ENCODE results near the gene PGC.

Gene PGC

DNA sequence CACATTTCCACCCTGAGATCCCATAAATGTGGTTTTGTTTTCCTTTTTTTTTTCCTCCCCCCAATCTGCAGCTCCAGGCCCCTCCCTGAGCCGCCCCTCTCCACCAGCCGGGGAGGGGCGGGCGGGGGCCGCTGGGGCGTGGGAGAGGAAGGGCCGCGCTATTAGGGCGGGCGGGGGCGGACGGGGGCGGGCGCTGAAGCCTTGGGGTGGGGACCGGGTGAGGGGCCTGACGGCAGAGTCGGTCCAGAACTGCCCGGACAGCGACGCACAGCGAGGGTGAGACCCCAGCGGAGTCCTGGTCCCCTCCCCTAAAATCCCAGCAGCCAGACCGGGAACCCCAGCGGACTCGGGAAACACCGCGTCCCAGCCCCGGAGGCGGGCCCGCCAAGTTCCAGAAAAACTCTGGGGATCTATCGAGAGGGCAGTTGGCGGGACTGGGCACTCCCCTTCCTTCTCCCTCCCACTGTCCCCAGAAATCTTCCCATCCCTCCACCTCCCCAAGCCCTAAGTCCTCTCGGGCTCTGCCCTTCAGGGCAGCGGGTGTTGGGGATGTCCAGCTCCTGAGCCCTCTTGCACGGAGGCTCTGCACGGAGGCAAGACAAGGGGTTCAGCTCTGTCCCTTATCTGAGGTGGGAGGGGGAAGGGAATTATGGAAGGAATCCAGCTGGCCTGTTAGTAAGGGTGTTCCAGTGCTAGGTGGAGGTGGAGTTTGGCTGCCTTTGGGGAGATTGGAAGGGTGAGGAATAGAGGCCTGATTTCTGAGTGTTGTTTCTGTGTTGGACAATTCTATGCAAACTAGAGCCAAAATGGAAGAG is 33.6 kb upstream of the PGC start, which contains the start of gene PRICKLE4:
Gene PRICKLE4 (plus strand): TSS at position 232 of the 815 bp plus-strand sequence. CDS start 2,692 bp downstream, outside the sequence.
- peak within 1 kb of the TSS; percentile 46 for H3K27ac Mint-ChIP-seq

DNA sequence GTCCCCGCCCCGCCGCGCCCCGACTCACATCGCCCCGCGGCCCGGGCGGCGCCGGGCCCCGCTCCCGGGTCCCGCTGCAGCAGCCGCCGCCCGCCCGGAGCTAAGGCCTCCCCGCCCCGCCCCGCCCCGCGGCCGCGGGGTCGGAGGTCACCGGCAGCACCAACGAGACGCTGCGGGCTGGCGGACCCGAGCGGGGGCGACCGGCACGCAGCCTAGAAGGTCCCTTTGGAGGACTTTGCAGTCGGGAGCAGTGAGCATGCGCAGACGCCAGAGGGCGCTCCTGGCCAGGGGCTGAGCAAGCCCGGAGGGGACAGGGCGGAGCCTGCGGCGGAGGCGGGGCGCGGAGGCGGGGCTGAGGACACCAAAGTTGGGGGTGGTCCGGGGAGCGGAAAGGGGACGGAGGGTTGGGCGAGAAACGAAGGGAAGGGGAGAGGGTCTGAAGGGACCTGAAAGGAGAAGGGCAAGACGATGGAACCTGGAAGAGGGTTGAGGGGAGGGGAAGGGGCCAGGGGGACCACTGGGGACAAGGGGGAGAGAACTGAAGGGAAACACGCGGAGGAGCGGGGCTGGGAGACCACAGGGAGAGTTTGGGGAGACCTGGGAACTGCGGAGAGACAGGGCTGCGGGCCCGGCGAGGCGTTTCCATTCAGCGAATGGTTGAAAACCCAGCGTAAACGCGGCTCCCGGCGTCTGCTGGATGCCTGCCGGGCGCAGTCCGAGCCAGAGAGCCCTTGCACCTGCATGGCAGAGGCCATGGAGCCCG is 32.8 kb upstream of the PGC start, which contains the start of gene FRS3:
Gene FRS3 (minus strand): TSS at position 113 of the 763 bp plus-strand sequence. CDS start 2,913 bp downstream, outside the sequence.
- H3K27me3 Mint-ChIP-seq (ENCODE audit: low read depth) = peaks cover 7% of the 10 kb centered on the region
- no peaks in the 10 kb centered on the region for H3K9me3 Mint-ChIP-seq
- H3K4me1 Mint-ChIP-seq (ENCODE audit: low read depth) = peaks cover 12% of the 10 kb centered on the region
- peak within 1 kb of the TSS; percentile 65 for H3K27ac Mint-ChIP-seq
- peak; percentile 99 for DNase-seq (ENCODE audit: low spot score)
- H3K4me3 Mint-ChIP-seq = peak within 1 kb of the TSS; percentile 95
- H3K36me3 Mint-ChIP-seq (ENCODE audit: low read depth) = no peaks in the 10 kb centered on the region

More for the DNA sequence above, 33.6 kb upstream of the PGC start, which contains the start of gene PRICKLE4:
- H3K27me3 Mint-ChIP-seq (ENCODE audit: low read depth) = peaks cover 7% of the 10 kb centered on the region
- H3K9me3 Mint-ChIP-seq = no peaks in the 10 kb centered on the region
- DNase-seq (ENCODE audit: low spot score) = no peak
- H3K4me3 Mint-ChIP-seq = peak within 1 kb of the TSS; percentile 87
- H3K4me1 Mint-ChIP-seq (ENCODE audit: low read depth) = peaks cover 14% of the 10 kb centered on the region
- H3K36me3 Mint-ChIP-seq (ENCODE audit: low read depth) = no peaks in the 10 kb centered on the region

DNA sequence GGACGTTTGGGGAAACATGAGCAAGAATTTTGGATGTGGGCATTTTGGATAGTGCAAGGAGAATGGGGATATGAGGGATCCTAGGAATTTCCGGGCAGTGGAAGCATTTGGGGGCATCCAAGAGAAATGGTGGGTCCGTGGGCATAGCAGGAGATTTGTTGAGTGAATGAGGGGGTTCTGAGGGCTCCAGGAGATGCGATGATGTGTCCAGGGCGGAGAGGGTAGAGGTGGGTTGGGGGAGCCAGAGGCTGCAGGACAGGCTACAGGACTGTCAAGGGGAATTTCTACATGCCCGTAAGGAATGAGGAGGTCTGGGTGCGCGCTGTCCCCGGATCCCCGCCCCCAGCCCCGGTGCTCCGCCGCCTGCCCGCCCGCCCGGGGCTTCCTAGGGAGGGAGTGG is 32.1 kb upstream of the PGC start:
- H3K27me3 Mint-ChIP-seq (ENCODE audit: low read depth) = peaks cover 7% of the 10 kb centered on the region
- H3K4me1 Mint-ChIP-seq (ENCODE audit: low read depth) = peaks cover 9% of the 10 kb centered on the region
- H3K27ac Mint-ChIP-seq = peak overlapping the region; percentile 58
- no peaks in the 10 kb centered on the region for H3K9me3 Mint-ChIP-seq
- no peak for DNase-seq (ENCODE audit: low spot score)
- peak overlapping the region; percentile 95 for H3K4me3 Mint-ChIP-seq
- H3K36me3 Mint-ChIP-seq (ENCODE audit: low read depth) = no peaks in the 10 kb centered on the region

DNA sequence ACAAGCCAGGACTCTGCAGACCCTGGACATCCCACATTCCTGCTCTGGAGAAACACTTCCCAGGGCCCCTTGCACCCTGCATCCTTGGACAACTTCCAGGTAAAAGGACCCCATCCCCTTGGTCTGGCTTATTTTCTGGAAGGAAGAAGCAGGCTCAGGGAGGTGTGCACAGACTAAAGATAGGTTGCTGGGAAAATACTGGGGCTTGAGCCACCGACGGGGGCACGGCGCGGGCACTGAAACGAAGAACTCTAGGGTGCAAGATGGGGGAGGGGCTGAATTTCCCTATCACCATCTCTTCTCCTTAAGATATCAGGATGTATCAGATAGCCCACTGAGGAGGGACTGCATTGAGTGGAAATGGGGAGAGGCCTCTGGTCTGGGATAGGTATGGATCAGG is 31.7 kb upstream of the PGC start:
- peak overlapping the region; percentile 65 for H3K27ac Mint-ChIP-seq
- H3K36me3 Mint-ChIP-seq (ENCODE audit: low read depth) = no peaks in the 10 kb centered on the region
- peaks cover 7% of the 10 kb centered on the region for H3K27me3 Mint-ChIP-seq (ENCODE audit: low read depth)
- H3K4me1 Mint-ChIP-seq (ENCODE audit: low read depth) = peaks cover 9% of the 10 kb centered on the region
- no peak for DNase-seq (ENCODE audit: low spot score)
- peak overlapping the region; percentile 95 for H3K4me3 Mint-ChIP-seq
- no peaks in the 10 kb centered on the region for H3K9me3 Mint-ChIP-seq

DNA sequence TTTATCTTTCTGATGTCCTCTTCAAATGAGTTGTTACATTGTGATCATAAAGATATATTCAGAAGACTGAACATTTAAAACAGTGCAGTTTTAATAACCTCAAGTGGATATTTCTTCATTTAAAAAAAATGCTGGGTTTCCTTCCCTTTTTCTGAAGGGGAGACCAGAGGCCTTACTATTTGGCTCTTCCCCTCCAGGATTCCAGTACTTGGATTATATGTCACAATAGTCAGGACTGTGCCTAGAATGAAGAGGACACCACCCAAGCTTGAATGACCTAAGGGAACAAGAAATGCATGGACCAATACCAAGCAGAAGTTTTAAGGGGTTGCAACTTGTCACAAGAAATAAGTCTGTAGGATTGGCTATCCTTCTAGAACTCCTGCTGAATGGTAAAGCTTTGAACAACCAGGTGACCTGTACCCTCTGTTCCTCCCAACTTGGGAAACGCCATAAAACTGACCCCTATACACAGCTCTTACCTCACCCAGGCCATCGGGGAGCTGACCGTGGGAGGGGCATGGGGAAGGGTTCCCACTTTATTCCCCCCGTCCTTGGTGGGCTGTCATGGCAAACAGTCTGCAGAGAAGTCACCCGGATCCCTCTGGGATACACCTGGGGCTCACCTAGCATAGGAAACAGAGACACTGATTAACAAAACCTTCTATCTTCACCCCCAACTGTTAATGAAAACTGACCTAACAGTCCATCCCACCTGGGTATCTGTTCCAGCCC is 30.5 kb upstream of the PGC start:
- DNase-seq (ENCODE audit: low spot score) = no peak
- Mint-ChIP-seq H3K4me1 (ENCODE audit: low read depth) (peaks cover 9% of the 10 kb centered on the region), H3K27me3 (ENCODE audit: low read depth) (peaks cover 7% of the 10 kb centered on the region), H3K36me3 (ENCODE audit: low read depth) (no peaks in the 10 kb centered on the region), H3K9me3 (no peaks in the 10 kb centered on the region), H3K27ac (no peak overlapping the region), H3K4me3 (no peak overlapping the region)

DNA sequence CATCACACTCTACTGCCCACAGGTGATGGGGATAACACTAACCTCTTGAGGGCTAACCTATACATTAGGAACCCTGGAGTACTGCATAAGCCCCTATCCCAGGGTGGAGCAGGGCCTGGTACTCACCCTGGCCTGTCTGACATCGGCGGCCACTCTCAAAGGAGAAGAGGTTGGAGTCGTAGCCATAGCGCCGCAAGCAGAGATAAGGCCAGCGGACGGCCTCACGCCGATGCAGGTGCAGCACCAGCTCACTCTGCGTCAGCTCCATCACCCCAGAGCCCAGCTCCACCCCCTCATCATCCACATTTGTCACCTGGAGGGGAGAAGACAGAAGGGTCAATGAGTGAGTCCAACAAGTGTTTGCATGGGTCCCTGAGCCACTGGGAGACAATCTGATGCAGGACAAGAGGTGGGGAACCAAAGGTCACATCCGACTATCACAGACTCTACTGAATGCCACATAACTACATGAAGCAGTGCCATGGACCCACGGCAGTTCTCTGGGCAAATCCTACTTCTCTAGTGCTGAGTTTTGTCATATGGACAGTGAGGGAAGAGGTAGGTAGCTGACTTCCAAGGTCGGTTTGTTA is 28.2 kb upstream of the PGC start:
- H3K9me3 Mint-ChIP-seq = no peaks in the 10 kb centered on the region
- peaks cover 2% of the 10 kb centered on the region for H3K27me3 Mint-ChIP-seq (ENCODE audit: low read depth)
- DNase-seq (ENCODE audit: low spot score) = no peak
- no peak overlapping the region for H3K27ac Mint-ChIP-seq
- H3K4me1 Mint-ChIP-seq (ENCODE audit: low read depth) = peaks cover 5% of the 10 kb centered on the region
- peaks cover 7% of the 10 kb centered on the region for H3K36me3 Mint-ChIP-seq (ENCODE audit: low read depth)
- no peak overlapping the region for H3K4me3 Mint-ChIP-seq

DNA sequence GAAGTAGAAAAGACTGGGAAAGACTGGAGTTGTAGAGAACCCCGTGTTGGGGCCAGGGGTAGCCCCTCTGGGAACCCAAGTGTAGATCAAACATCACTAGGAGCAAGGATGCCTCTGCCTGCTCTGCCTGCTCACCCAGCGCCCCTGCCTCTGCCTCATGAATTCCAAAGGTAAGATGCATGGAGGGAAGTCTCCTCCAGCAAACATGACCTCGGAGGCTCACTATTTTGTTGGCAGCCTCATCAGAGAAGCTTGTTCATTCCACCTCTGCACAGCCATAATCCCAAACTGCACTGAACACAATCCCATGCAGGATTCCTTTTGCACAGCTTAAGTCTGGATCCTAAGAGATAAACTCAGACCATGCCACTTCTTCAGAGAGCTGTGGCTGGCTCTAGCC is 27.6 kb upstream of the PGC start:
- Mint-ChIP-seq H3K4me3 (no peak overlapping the region), H3K27ac (no peak overlapping the region), H3K27me3 (ENCODE audit: low read depth) (no peaks in the 10 kb centered on the region), H3K9me3 (no peaks in the 10 kb centered on the region), H3K4me1 (ENCODE audit: low read depth) (peaks cover 5% of the 10 kb centered on the region), H3K36me3 (ENCODE audit: low read depth) (peaks cover 7% of the 10 kb centered on the region)
- DNase-seq (ENCODE audit: low spot score) = no peak

DNA sequence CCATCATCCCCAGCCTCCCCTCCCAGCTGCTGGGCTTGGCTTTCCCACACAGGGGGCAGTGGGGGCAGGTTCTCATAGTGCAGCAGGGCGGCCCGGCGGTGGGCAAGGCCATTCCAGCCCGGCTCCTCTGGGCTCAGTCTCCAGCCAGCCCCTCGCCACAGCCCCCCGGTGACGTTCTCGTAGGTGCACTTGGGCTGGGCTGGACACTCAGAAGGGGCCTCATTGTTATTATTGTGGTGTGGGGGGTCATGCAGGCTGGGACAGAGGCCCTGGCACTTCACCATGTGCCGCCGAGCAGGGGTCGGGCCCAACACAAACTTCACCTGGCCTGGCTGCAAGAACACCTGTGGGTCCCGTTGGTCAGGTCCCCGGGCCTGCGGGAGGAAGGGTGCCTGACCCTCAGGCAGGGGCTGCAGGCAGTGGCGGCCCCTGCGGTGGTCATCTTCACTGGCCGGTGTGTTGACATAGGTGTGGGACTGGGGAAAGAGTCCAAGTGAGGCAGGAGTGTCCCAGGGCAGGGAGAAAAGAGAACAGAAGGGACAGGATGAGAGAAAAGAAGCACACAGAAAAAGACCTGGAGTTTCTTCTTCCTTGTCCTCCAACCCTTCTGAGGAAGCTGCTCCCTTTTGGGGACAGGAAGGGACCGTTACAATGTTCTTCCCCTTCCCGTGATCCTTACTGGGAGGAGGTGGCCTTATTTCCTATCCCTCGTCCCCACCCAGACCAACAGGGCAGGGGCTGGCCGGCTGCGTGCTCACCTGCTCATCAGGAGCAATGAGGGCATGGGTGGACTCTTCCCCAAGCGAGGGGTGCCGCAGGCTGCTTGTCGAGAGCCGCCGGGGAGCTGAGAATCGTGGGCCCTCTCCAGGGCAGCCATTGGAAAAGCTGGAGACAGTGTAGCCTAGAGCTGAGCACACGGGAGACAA is 24.1 kb upstream of the PGC start:
- Mint-ChIP-seq H3K27ac (no peak overlapping the region), H3K36me3 (ENCODE audit: low read depth) (peaks cover 7% of the 10 kb centered on the region), H3K4me1 (ENCODE audit: low read depth) (peaks cover 13% of the 10 kb centered on the region), H3K27me3 (ENCODE audit: low read depth) (no peaks in the 10 kb centered on the region), H3K4me3 (no peak overlapping the region), H3K9me3 (no peaks in the 10 kb centered on the region)
- DNase-seq (ENCODE audit: low spot score) = no peak

DNA sequence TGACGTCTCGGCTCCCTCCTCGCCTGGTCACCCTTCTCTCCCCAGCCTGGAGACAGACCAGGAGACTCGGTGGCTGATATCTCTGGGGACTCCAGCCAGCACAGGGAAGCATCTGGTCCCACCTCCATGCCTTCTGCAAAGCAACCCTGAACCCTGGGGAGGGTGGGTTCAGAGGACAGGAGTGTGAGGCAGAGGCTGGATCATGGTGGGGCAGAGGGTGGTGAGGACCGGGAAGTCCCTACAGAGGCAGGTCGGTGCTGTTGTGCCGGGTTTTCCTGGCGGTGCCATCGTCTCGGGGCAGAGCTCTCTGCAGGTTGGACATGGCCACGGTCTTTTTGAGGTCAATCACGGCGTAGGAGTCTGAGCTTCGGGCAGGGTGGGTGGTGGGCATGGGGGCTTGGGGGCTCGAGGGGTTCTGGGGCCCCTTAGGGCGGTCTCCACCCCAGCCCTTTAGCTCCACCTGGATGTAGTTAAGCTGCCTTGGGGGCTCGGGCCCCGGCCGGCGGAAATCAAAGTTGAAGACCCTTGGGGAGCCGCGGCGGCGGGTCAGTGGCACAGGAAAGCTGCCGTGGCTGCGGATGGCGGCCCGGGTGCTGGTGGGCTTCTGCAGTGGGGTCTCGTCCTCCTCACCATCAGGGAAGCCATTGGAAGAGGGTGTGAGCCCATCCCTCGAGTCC is 23.3 kb upstream of the PGC start:
- Mint-ChIP-seq H3K27ac (no peak overlapping the region), H3K36me3 (ENCODE audit: low read depth) (peaks cover 7% of the 10 kb centered on the region), H3K4me1 (ENCODE audit: low read depth) (peaks cover 13% of the 10 kb centered on the region), H3K9me3 (no peaks in the 10 kb centered on the region), H3K27me3 (ENCODE audit: low read depth) (no peaks in the 10 kb centered on the region), H3K4me3 (no peak overlapping the region)
- DNase-seq (ENCODE audit: low spot score) = no peak

DNA sequence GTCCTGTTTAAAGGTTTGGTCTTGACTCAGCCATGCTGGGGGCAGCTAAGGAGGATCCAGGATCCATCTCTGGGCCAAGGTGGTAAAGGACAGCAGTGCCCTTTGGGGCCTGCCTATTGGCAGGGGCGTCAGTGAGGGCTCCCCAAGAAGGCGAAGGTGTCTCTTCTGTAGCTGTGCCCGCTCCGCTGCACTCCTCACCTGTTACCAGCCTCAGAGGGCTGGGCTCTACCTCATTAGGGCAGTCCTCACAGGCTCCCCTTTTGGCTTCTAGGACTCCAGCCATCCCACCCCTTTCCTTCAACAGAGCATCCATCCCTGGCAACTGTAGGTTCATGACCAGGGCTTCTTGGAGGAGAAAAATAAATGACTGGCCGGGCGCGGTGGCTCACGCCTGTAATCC is 22.2 kb upstream of the PGC start:
- no peak for DNase-seq (ENCODE audit: low spot score)
- H3K4me1 Mint-ChIP-seq (ENCODE audit: low read depth) = peaks cover 13% of the 10 kb centered on the region
- no peak overlapping the region for H3K4me3 Mint-ChIP-seq
- no peaks in the 10 kb centered on the region for H3K27me3 Mint-ChIP-seq (ENCODE audit: low read depth)
- peaks cover 7% of the 10 kb centered on the region for H3K36me3 Mint-ChIP-seq (ENCODE audit: low read depth)
- H3K9me3 Mint-ChIP-seq = no peaks in the 10 kb centered on the region
- peak overlapping the region; percentile 64 for H3K27ac Mint-ChIP-seq

DNA sequence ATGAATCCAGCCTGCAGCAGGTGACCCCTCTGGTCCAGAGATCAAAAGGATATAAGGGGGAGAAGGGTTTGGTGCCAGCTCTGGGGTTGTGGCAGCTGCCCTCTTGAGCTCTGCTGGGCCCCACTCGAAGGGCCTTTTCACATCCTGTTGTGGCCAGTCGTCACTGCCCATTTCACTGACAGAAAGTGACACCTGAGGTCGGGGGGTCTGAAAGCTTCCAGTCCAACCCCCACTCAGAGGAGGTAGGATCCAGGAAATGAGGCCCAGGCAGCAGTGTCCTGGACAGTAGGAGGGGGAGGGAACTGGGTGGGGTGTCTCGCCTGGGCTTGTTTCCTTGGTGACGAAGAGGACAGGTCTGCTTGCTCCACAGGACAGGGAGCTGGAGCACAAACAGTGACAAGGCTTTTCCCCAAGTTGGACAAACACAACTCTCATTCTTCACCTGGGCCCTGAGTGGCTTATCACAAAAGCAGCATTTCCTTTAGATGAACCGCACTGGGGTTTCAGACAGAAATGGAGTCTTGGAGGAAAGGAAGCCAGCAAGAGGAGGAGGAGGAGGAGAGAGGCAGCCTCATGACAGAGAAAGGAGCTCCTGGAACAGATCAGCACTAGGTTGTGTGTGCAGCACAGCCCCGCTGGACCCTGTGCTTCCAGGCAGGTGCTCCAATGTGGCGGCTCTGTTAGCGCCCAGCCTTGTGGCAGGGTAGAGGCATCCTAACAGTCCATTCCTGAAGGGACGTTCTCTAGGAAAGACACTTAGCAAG is 21.5 kb upstream of the PGC start:
- Mint-ChIP-seq H3K27ac (peak overlapping the region; percentile 64), H3K4me1 (ENCODE audit: low read depth) (peaks cover 13% of the 10 kb centered on the region), H3K36me3 (ENCODE audit: low read depth) (peaks cover 7% of the 10 kb centered on the region), H3K9me3 (no peaks in the 10 kb centered on the region), H3K27me3 (ENCODE audit: low read depth) (no peaks in the 10 kb centered on the region), H3K4me3 (no peak overlapping the region)
- no peak for DNase-seq (ENCODE audit: low spot score)
